Activated T-helper 1 cell treated with anti-CD3 and anti-CD28 coated beads, Interleukin-2, amount 50 U/mL, for 16 hours (primary cell): ENCODE results near the gene CAPNS2.

Experiments used
- DNase-seq, 2 donors: peaks; one replicate each; pipeline ENCODE4 v3.0.0-alpha.2; 2020; ENCODE audit warnings: low read depth in 1 of 2, low spot score in 1 of 2

The CAPNS2 gene

DNA sequence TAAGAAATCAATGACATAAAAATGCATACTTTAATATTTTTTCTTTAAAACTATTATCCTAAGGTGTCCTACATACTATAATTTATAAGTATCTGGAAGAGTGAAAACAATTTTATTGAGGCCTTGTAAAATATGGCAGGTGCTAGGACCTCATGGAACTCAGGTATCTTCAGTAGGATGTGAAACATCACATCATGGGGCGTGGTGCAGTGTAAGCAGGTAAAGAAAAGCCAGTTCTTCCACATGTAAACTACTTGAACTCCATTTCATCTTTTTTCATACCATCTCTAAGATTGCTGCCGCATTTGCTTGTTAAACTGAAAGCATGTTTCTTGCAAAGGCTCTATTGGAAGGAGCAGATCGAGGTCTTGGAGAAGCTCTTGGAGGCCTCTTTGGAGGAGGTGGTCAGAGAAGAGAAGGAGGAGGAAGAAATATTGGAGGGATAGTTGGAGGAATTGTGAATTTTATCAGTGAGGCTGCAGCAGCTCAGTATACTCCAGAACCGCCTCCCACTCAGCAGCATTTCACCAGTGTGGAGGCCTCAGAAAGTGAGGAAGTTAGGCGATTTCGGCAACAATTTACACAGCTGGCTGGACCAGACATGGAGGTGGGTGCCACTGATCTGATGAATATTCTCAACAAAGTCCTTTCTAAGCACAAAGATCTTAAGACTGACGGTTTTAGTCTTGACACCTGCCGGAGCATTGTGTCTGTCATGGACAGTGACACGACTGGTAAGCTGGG, at the start of gene CAPNS2:
TSS of gene CAPNS2 (plus strand) at position 253 of the 744 bp plus-strand sequence. CDS start at position 326, 73 bp downstream.
- no peak for DNase-seq

DNA sequence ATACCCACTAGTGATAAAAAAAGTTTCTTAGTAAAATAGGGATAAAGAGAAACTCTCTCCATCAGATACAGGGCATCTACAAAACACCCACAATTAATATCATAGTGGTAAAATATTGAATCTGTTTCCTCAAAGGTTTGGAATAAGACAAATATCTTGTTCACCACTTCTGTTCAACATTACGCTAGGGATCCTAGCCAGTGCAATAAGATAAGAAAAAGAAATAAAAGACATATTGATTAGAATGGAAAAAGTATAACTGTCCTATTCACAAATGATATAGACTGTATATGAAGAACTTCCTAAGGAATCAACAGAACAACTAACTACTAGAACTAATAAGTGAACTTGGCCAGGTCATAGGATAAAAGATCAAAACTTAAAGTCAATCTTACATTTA, 44.7 kb upstream of the CAPNS2 start:
- DNase-seq = no peak

DNA sequence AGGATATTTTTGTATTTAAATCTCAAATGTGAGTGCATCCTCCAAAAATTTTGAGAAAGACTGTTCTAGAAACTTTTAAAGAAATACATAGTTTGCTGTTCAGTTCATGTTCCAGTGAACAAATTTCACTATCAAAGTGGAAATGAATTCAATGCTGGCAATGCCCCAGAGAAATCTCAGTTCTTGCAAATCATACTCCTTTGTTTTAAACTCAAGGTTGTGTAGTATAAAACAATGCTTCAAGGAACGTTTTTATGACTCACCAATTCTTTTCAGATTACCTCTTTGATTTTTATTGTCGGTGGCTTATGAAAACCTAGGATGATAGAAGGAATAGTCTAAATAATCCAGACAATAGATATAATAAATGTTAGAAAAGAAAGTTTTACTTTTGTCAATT, 40.0 kb upstream of the CAPNS2 start:
- no peak for DNase-seq

- no peak for DNase-seq
Measured at GRCh38 chr16:55527885-55528284, 38.6 kb upstream of the CAPNS2 start.

GRCh38 chr16:55529018-55529417, 37.5 kb upstream of the CAPNS2 start:
- no peak for DNase-seq

DNA sequence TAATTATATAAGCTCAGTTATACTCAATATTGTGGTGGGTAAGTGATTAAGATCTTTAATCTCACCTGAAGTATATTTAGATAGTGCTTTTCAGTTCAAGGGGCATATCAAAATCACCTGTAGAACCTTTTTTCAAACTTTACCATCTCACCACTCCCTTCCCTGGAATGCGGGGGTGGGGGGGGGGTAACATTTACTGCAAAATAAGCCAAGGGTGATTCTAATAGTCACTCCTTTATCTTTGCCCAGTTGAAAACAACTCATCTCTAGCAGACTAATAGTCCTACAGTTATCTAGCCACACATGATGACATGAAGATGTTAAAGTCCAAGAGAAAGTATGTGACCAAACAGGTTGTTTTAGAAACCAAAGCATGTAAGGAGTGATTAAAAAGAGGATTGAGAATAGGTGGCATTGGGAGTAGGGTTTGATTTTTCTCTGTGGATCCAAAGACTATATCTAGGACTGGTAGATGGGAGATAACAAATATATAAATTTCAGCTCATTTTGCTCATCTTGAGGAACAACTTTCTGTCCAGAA, 36.1 kb upstream of the CAPNS2 start:
- no peak for DNase-seq

DNA sequence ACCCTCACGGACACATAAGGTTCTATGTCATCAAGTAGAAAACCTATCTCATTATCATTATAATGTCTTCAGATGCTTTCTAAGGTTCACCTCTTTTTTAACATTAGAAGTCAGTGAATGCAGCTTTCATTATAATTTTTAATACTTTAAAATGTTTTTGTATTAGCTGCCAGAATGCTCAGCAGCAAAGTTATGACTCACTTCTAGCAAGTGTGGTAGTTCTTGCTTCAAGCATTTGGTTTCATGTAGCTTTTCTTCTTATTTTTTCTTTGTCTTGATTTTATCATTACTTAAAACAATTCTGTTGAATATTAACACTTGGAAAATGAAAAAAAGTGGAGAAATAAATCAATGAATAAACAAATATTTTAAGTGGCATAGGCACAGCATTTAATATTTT, 34.3 kb upstream of the CAPNS2 start:
- no peak for DNase-seq

GRCh38 chr16:55534756-55535155, 31.7 kb upstream of the CAPNS2 start:
- no peak for DNase-seq

- DNase-seq = no peak
Measured at GRCh38 chr16:55539049-55539448, 27.4 kb upstream of the CAPNS2 start.

DNA sequence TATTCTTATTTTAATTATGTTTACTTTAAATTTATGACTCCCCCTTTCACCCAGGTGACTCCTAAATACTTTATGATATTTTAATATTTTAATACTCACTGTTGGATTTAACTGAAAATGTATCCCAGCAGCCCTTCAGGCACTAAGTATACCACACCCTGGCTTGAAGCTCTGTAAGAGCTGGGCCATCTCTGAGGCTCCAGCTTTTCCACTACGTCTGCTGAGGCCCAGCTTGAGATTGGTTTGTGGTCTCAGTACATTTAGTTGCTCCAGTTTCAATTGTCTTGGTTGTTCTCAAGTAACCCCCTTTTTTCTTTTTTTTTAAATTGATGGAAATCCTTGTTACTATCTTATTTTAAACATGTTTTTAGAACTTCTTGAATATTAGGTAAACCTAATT, 27.0 kb upstream of the CAPNS2 start:
- DNase-seq = no peak

GRCh38 chr16:55540221-55540620, 26.3 kb upstream of the CAPNS2 start:
- no peak for DNase-seq

DNA sequence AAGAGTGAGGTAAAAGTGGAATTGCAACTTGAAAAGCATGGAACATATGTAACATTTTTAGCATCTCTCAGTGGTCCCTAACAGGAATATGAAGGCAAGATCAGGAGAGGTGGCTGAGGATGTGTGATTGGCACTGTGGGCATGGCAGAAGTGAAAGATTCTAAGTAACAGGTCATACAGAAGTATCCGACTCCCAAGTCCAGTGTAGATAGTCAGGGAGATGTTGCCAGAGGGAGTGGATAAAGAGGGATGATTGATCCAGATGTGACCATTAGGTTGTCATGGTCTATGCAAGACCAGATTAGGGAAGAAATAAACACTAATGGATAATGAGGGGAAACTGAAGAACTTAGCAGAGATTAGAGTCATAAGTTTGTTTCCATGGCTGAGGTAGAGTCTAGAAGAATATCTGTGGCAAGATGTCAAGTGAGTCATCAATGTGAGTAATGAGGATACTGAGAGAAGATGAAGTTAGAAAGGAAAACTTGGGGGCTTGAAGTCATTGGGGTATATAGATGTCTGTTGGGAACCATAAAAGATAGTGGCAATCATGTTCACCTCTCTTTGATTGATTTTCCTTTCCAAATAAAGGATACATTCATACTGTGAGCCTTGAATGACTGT, 23.9 kb upstream of the CAPNS2 start:
- DNase-seq = no peak

GRCh38 chr16:55543472-55543871, 23.0 kb upstream of the CAPNS2 start:
- DNase-seq = no peak

DNA sequence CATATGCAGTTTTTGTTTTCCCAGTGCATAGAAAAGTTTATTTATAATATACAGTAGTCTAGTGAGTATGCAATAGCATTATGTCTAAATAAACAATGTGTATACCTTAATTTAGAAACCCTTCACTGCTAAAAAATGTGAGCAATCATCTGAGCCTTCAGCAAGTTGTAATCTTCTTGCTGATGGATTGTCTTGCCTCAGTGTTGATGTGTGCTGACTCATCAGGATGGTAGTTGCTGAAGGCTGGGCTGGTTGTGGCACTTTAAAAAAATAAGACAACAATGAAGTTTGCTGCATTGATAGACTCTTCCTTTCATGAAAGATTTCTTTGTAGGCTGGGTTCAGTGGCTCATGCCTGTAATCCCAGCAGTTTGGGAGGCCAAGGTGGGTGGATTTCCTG, 13.9 kb upstream of the CAPNS2 start:
- DNase-seq = no peak

- no peak for DNase-seq
Measured at GRCh38 chr16:55555436-55555835, 11.0 kb upstream of the CAPNS2 start.

DNA sequence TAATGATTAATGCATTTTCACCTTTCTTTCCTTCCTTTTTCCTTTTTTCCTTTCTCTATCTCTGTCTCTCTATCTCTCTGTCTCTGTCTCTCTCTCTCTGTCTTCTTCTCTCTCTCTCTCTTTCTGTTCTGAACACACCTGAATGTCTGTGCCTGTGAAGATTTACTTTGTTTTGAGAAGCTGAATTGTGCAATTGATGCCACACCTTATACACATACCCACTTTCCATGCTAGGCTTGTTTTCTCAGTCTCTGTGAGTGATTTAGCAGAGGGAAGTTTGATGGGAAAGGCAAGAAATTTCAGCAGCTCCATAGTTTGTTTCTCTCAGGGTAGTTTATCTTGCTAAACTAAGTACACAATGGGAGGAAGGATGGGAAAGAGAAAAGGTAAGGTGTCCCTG, 9.3 kb upstream of the CAPNS2 start:
- no peak for DNase-seq

- DNase-seq = no peak
Measured at GRCh38 chr16:55559233-55559632, 7.3 kb upstream of the CAPNS2 start.

GRCh38 chr16:55559933-55560516, 6.5 kb upstream of the CAPNS2 start:
- DNase-seq = no peak

GRCh38 chr16:55561319-55561848, 5.1 kb upstream of the CAPNS2 start:
- DNase-seq = no peak

GRCh38 chr16:55562936-55563335, 3.5 kb upstream of the CAPNS2 start:
- DNase-seq = no peak

DNA sequence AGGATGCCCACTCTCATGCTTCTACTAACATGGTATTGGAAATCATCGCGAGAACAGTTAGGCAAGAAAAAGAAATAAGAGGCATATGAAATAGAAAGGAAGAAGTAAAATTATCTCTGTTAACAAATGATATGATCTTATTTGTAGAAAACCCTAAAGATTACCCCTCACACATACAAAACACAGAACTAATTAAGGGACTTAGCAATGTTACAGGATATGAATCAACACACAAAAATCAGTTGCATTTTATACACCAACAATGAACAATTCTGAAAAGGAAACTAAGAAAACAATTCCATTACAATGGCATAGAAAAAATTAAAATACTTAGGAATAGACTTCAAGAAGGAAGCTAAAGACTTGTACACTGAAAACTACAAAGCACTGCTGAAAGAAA, 2.7 kb upstream of the CAPNS2 start:
- no peak for DNase-seq

DNA sequence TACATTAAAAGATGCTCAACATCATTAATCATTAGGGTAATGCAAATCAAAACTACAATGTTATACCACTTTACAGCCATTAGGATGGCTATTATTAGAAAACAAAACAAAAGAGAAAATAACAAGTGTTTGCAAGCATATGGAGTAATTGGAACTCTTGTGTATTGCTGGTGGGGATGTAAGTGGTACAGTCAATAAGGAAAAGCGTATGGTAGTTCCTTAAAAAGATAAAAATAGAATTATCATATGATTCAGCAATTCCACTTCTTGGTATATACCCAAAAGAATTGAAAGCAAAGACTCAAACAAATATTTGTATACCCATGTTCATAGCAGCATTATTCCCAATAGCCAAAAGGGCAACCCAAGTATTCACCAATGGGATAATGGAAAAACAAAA, 1.4 kb upstream of the CAPNS2 start:
- no peak for DNase-seq
